ENCODE measurements around the gene KCNQ5. TPM values are rescaled to one million over a fixed set of nuclear protein-coding genes. Genes with fewer than 3 reads are reported as not detected.

The KCNQ5 gene
- total RNA-seq, 1 donor from 2014 or later, result 3.9 TPM

DNA sequence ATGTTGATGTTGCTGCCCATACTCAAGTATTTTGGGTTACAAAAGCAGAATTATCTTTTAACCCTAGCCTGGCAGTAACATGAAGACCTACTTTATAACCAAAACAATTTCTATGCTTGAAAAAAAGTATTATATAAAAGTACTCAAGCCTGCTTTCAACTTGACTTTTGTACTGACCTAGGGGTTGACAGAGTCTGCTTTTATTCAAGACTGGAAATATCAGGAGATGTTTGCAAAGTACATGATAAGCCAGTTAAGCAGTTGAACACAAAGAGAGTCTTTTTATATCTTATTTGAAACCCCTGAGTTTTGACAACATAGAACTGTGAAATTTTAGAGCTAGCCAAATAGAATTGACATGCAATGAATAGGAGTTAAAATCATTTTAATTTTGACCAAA, 159.8 kb downstream of the KCNQ5 start:
- H3K4me3 ChIP-seq, result no peak overlapping the region
- no peaks in the 10 kb centered on the region for H3K4me1 ChIP-seq
- DNase-seq (ENCODE audit: extremely low spot score in 2 of 2), result no peak
- no peaks in the 10 kb centered on the region for H3K36me3 ChIP-seq
- no peak for TF ChIP-seq POLR2A (IDR thresholded peaks at IDR 0.05)
- TF ChIP-seq, protein P1, sequence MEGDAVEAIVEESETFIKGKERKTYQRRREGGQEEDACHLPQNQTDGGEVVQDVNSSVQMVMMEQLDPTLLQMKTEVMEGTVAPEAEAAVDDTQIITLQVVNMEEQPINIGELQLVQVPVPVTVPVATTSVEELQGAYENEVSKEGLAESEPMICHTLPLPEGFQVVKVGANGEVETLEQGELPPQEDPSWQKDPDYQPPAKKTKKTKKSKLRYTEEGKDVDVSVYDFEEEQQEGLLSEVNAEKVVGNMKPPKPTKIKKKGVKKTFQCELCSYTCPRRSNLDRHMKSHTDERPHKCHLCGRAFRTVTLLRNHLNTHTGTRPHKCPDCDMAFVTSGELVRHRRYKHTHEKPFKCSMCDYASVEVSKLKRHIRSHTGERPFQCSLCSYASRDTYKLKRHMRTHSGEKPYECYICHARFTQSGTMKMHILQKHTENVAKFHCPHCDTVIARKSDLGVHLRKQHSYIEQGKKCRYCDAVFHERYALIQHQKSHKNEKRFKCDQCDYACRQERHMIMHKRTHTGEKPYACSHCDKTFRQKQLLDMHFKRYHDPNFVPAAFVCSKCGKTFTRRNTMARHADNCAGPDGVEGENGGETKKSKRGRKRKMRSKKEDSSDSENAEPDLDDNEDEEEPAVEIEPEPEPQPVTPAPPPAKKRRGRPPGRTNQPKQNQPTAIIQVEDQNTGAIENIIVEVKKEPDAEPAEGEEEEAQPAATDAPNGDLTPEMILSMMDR (IDR thresholded peaks at IDR 0.05), result no peak
- TF ChIP-seq POLR2AphosphoS5 (IDR thresholded peaks at IDR 0.05; ENCODE audit: insufficient read depth in 1 of 2, low read depth in 1 of 2), result no peak
- no peaks in the 10 kb centered on the region for H3K9me3 ChIP-seq
- intact Hi-C loops (cut with DNase I), result no loop called here
- no peaks in the 10 kb centered on the region for H3K27me3 ChIP-seq
- H3K27ac ChIP-seq, result no peak overlapping the region

DNA sequence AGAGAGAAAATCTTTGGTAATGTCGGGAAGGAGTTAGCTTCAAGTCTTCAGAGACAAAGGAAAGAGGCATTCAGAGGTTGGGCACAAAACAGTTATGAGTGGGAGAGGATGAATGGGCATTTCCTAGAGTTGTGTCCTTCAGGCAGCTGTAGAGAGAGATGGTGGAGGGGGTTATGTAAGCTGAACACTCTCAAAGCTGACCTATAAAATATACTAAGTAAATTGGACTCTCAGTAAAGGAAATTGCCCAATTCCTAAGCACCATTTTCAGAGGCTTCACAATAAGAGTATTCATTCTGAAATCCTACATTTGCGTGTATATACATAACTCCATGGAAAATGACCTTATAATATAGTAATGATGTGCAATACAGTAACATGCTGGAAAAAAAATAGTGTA, 161.2 kb downstream of the KCNQ5 start:
- Histone ChIP-seq H3K4me1 (no peaks in the 10 kb centered on the region), H3K27ac (no peak overlapping the region), H3K36me3 (no peaks in the 10 kb centered on the region), H3K27me3 (no peaks in the 10 kb centered on the region), H3K9me3 (no peaks in the 10 kb centered on the region), H3K4me3 (no peak overlapping the region)
- no peak for TF ChIP-seq POLR2AphosphoS5 (IDR thresholded peaks at IDR 0.05; ENCODE audit: insufficient read depth in 1 of 2, low read depth in 1 of 2)
- TF ChIP-seq POLR2A (IDR thresholded peaks at IDR 0.05), result no peak
- TF ChIP-seq, protein P1 (IDR thresholded peaks at IDR 0.05), result no peak
- intact Hi-C loops (cut with DNase I), result no loop called here
- DNase-seq (ENCODE audit: extremely low spot score in 2 of 2), result no peak

DNA sequence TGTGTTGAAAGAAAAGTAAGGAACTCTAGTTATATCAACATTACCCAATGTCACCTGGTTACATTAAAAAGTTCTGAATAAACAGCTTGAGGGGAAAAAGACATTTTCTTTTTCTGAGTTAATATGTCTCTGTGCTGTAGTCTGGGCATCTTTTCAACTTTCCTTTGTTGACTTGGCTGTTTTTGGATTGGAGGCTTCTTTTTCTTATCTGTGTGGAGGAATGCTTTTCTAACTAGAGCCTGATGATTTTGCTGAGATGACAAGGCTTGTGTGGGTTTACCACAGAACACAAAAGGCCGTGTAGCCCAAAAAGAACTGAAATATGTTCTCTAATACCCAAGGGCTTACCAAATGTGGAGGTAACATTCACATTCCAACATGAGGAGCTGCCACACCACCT, 161.8 kb downstream of the KCNQ5 start:
- Histone ChIP-seq H3K27me3 (no peaks in the 10 kb centered on the region), H3K36me3 (no peaks in the 10 kb centered on the region), H3K9me3 (no peaks in the 10 kb centered on the region), H3K27ac (no peak overlapping the region), H3K4me1 (no peaks in the 10 kb centered on the region), H3K4me3 (no peak overlapping the region)
- intact Hi-C loops (cut with DNase I), result no loop called here
- no peak for TF ChIP-seq POLR2AphosphoS5 (IDR thresholded peaks at IDR 0.05; ENCODE audit: insufficient read depth in 1 of 2, low read depth in 1 of 2)
- TF ChIP-seq, protein P1 (IDR thresholded peaks at IDR 0.05), result no peak
- TF ChIP-seq POLR2A (IDR thresholded peaks at IDR 0.05), result no peak
- no peak for DNase-seq (ENCODE audit: extremely low spot score in 2 of 2)

DNA sequence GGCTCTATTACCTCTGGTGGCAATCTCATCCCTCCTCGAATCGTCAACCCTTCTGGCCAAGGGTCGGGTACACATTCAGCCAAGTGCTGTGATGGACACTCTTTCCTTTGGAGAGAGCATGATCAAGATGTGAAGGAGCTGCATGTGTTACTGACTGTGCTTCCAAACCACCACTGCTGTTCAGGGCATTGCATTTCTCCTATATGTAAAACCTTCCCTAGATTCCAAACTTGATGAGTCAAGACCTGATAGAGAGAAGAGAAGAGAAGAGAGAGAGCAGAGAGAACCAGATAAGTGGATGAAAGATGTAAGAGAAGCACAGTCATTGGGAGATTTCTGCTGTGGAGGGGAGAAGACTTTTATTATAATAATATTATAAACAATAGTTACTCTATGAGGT, 162.2 kb downstream of the KCNQ5 start:
- intact Hi-C loops (cut with DNase I), result no loop called here
- Histone ChIP-seq H3K27ac (no peak overlapping the region), H3K36me3 (no peaks in the 10 kb centered on the region), H3K27me3 (no peaks in the 10 kb centered on the region), H3K9me3 (no peaks in the 10 kb centered on the region), H3K4me3 (no peak overlapping the region), H3K4me1 (no peaks in the 10 kb centered on the region)
- no peak for DNase-seq (ENCODE audit: extremely low spot score in 2 of 2)
- no peak for TF ChIP-seq POLR2A (IDR thresholded peaks at IDR 0.05)
- TF ChIP-seq POLR2AphosphoS5 (IDR thresholded peaks at IDR 0.05; ENCODE audit: insufficient read depth in 1 of 2, low read depth in 1 of 2), result no peak
- TF ChIP-seq, protein P1 (IDR thresholded peaks at IDR 0.05), result no peak

DNA sequence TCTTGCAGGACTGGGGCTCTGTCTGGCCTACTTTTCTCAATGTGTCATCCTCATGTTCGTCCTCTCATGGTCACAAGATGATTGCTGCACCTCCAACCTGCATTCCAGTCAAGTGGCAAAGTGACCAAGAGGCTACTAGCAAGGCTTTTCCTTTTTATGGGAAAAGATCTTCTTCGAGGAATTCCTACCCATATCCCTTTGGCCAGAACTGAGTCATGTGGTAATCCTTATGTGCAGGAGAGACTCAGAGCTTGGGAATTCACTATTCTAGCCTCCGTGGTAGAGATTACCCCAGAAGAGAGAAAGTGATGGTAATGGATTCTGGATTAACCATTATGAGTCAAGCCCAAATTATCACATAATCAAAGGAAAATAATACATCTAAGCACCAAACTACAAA, 162.7 kb downstream of the KCNQ5 start:
- intact Hi-C loops (cut with DNase I), result no loop called here
- no peaks in the 10 kb centered on the region for H3K36me3 ChIP-seq
- DNase-seq (ENCODE audit: extremely low spot score in 2 of 2), result no peak
- TF ChIP-seq, protein P1 (IDR thresholded peaks at IDR 0.05), result no peak
- TF ChIP-seq POLR2A (IDR thresholded peaks at IDR 0.05), result no peak
- no peak for TF ChIP-seq POLR2AphosphoS5 (IDR thresholded peaks at IDR 0.05; ENCODE audit: insufficient read depth in 1 of 2, low read depth in 1 of 2)
- no peak overlapping the region for H3K4me3 ChIP-seq
- no peaks in the 10 kb centered on the region for H3K9me3 ChIP-seq
- no peak overlapping the region for H3K27ac ChIP-seq
- no peaks in the 10 kb centered on the region for H3K4me1 ChIP-seq
- H3K27me3 ChIP-seq, result no peaks in the 10 kb centered on the region

Measured in vagina (tissue), 2 donors.